ENCODE data around the gene PRSS48. TPM values are rescaled to one million over a fixed set of nuclear protein-coding genes. Genes with fewer than 3 reads are reported as not detected.
A peak's percentile ranks its signal among the peaks of the same experiment; 100 is the strongest.

PRSS48 gene
- total RNA-seq, 1 experiment from 2014 or later = not detected

GRCh38 chr4:151242305-151242704, 34.7 kb upstream of the PRSS48 start:
- Histone ChIP-seq H3K9me3 (ENCODE audit: control insufficient read depth, low read depth, low read length) (no peaks in the 10 kb centered on the region), H2BK15ac (ENCODE audit: low read depth, low read length) (no peak overlapping the region), H3K79me2 (ENCODE audit: insufficient read depth, low read length) (no peaks in the 10 kb centered on the region; the same call in 1 of the 2 replicates), H3K4me2 (ENCODE audit: insufficient read depth, insufficient read length, low read length) (no peak overlapping the region), H4K5ac (ENCODE audit: insufficient read length, low read depth, low read length) (no peak overlapping the region), H3K18ac (ENCODE audit: insufficient read length, low read depth, low read length) (no peak overlapping the region), H2BK12ac (ENCODE audit: insufficient read length, low read depth, low read length) (no peak overlapping the region), H2BK5ac (ENCODE audit: insufficient read length, low read length) (no peak overlapping the region), H4K8ac (replicated peaks; ENCODE audit: insufficient read length, low read depth, low read length) (no peak overlapping the region), H2AK5ac (ENCODE audit: insufficient read length, low read length) (no peak overlapping the region), H3K23ac (ENCODE audit: insufficient read length, low read depth, low read length) (no peak overlapping the region), H4K91ac (ENCODE audit: insufficient read length, low read depth, low read length) (no peak overlapping the region), H3K23me2 (ENCODE audit: insufficient read length, low read depth, low read length, poor library complexity, severe bottlenecking) (no peaks in the 10 kb centered on the region), H3K4me1 (ENCODE audit: insufficient read depth, low read length) (no peaks in the 10 kb centered on the region; the same call in 1 of the 2 replicates), H3K9ac (ENCODE audit: extremely low read depth, insufficient read length, low read length) (no peak overlapping the region), H3K4ac (ENCODE audit: low read depth, low read length) (no peak overlapping the region; the same call in 1 of the 2 replicates), H2AFZ (ENCODE audit: low read length) (no peak overlapping the region), H3K79me1 (ENCODE audit: insufficient read depth, low read depth, low read length, poor library complexity, severe bottlenecking) (peaks cover 3% of the 10 kb centered on the region), H3T11ph (ENCODE audit: low read length) (no peak overlapping the region), H3K27me3 (ENCODE audit: insufficient read depth, low read length) (no peaks in the 10 kb centered on the region), H2BK120ac (ENCODE audit: low read depth, low read length, poor library complexity, severe bottlenecking) (no peak overlapping the region), H3K27ac (ENCODE audit: insufficient read length, low read depth, low read length) (no peak overlapping the region), H3K14ac (ENCODE audit: insufficient read depth, low read length) (no peak overlapping the region), H2BK20ac (ENCODE audit: low read depth, low read length, poor library complexity, severe bottlenecking) (no peak overlapping the region), H4K20me1 (ENCODE audit: control insufficient read depth, insufficient read depth, insufficient read length) (no peaks in the 10 kb centered on the region), H3K56ac (ENCODE audit: insufficient read length, low read depth, low read length) (no peak overlapping the region)
- H3K9me3 Mint-ChIP-seq = no peaks in the 10 kb centered on the region
- no CpG with 5 or more reads among the region's 2 CpGs for WGBS (ENCODE audit: extremely low coverage, insufficient read length, low lambda C conversion rate)
- TF ChIP-seq CTCF (conservative IDR thresholded peaks at IDR 0.05) = no peak
- H3K4me1 Mint-ChIP-seq = peaks cover 28 to 34% of the 10 kb centered on the region in 2 experiments
- peaks cover 2 to 3% (median 2%) of the 10 kb centered on the region in 3 experiments; a peak in 2 of 7 replicates for H3K36me3 Mint-ChIP-seq (ENCODE audit: insufficient read depth in 1 of 3, low read depth in 3 of 3)
- H3K4me3 Mint-ChIP-seq = no peak overlapping the region
- peak overlapping the region in 2 of 3 experiments; percentile 17 to 83; a peak in 4 of 7 replicates for H3K27ac Mint-ChIP-seq
- DNase-seq = no peak
- no peaks in the 10 kb centered on the region for H3K27me3 Mint-ChIP-seq (ENCODE audit: low read depth)

Measured in H9 (cell line).